ENCODE measurements around the gene INPP5F.

DNA sequence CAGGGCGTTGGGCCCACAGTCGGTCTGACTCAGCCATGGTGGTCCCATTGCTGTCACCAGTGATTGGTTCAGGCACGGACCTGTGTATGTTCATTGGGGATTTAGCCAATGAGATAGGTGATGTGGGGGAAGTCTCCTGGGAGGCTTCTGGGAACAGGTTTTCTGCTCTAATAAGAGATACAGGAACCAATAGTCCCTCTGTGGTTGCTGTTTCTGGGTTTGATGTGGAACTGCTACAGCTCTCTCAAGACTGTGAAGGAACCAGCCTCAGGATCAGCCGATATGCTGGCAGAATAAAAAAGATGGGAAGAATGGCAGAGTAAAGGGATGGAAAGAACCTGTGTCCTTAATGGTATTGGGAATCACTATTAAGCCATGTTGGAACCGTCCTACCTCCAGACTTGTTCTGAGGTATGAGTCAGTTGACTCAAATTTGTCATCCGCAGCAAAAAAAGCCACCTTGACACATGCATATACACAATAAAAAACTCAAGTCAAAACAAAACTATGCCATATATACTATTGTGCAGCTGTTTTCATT is 76.2 kb downstream of the INPP5F start:
- TF ChIP-seq, protein P1, sequence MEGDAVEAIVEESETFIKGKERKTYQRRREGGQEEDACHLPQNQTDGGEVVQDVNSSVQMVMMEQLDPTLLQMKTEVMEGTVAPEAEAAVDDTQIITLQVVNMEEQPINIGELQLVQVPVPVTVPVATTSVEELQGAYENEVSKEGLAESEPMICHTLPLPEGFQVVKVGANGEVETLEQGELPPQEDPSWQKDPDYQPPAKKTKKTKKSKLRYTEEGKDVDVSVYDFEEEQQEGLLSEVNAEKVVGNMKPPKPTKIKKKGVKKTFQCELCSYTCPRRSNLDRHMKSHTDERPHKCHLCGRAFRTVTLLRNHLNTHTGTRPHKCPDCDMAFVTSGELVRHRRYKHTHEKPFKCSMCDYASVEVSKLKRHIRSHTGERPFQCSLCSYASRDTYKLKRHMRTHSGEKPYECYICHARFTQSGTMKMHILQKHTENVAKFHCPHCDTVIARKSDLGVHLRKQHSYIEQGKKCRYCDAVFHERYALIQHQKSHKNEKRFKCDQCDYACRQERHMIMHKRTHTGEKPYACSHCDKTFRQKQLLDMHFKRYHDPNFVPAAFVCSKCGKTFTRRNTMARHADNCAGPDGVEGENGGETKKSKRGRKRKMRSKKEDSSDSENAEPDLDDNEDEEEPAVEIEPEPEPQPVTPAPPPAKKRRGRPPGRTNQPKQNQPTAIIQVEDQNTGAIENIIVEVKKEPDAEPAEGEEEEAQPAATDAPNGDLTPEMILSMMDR (IDR thresholded peaks at IDR 0.05; ENCODE audit: insufficient read depth, low read length): no peak
- TF ChIP-seq POLR2AphosphoS5 (IDR thresholded peaks at IDR 0.05; ENCODE audit: low read depth): no peak

All from HL-60 (cell line).